Hepatocyte (in vitro differentiated cells): ENCODE results near the gene CUX1.

Experiments used
- CTCF ChIP-seq: fragments of 200-600 bp; sonication (generic); IDR thresholded peaks from 2 replicates; pipeline ENCODE4 v1.5.1; 2016; ENCODE audit warnings: antibody characterized with exemption, mild to moderate bottlenecking; ENCODE audit not compliant: poor library complexity
- EZH2phosphoT487 ChIP-seq: fragments of 200-600 bp; sonication (generic); IDR thresholded peaks from one replicate; pipeline ENCODE4 v1.6.1; 2018; ENCODE audit warnings: antibody characterized with exemption, mild to moderate bottlenecking, low read depth, moderate library complexity; ENCODE audit not compliant: unreplicated experiment, severe bottlenecking

GRCh38 chr7:101926265-101926664 lies 108.8 kb downstream of the CUX1 start:
- TF ChIP-seq CTCF (no peak), EZH2phosphoT487 (no peak)
